Raji (cell line): ENCODE results near the gene GNAT2.

Experiments
- POLR2A ChIP-seq: IDR thresholded peaks from 2 replicates; pipeline ENCODE4 v1.6.1; 2011; ENCODE audit warnings: low read depth, low read length, control low read depth; ENCODE audit not compliant: insufficient read depth

GNAT2 gene

GRCh38 chr1:109619576-109620400 lies at the start of gene GNAT2, which contains the start of gene AMPD2:
TSS of gene GNAT2 (minus strand) at chr1:109619616. CDS start at chr1:109612870, 6,746 bp downstream.
TSS of gene AMPD2 (plus strand) at chr1:109619837. CDS start at chr1:109621176, 1,339 bp downstream.
- TF ChIP-seq POLR2A: peak; percentile 83

DNA sequence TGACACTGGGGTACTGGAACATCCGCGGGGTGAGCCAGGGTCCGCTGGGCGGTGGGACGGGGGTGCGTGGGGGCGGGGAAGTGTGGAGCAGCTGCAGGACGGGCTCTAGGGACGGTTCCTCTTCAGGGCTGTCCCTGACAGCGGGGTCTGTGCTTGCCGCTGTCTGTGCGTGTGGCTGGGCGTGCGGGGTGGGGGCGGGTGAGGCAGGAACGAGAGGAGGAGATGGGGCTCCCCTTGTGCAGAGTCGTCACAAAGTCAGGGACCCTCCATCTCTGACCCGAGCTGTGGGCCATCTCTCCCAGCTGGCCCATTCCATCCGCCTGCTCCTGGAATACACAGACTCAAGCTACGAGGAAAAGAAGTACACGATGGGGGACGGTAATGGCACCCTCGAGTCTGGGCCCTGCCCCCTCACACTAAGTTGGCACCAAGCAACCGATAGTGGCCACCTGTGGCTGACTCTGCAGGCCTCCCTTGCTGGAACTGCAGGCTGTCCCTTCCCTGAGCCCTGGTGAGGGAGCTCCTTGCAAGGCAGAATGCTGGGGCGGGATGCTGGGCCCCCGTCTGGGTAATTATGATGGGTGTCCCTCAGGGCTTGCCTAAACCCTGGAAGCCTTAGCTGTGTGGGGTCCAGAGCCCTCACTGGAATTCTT lies 48.8 kb upstream of the GNAT2 start:
- TF ChIP-seq POLR2A: no peak

GRCh38 chr1:109667452-109668122 lies 48.2 kb upstream of the GNAT2 start, which contains the start of gene GSTM2:
TSS of gene GSTM2 (plus strand) at chr1:109668057. CDS start at chr1:109668116, 59 bp downstream.
- TF ChIP-seq POLR2A: no peak

DNA sequence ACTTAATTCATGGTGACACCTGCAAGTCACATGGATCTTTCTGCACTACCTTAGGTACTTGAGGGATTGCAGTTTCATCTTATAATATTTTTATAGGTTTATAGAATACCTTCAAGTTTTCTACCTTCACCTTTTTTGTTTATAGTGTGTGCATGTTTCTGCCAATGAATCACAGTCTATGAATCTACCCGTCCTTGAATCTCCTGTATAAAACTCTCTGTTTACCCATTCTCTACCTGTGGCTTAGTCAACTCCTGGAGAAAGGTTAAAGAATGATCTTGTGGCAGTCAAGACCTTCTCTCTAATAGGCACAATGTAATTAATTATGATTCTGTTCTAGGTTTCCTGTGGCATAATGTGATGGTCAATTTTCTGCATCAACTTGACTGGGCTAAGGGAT lies 45.3 kb upstream of the GNAT2 start:
- no peak for TF ChIP-seq POLR2A

DNA sequence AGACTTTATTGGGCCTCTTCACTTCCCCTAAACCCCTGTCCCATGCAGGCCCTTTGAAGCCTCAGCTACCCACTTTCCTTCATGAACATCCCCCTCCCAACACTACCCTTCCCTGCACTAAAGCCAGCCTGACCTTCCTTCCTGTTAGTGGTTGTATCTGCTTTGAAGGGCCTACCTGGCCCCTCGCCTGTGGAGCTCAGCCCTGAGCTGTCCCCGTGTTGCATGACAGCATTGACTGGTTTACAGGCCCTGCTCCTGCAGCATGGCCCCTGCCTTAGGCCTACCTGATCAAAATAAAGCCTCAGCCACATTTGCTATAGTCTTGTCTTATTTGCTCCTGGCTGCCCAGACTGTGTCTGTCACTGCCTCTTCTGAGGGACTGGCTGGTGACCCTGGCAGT lies 42.0 kb upstream of the GNAT2 start:
- no peak for TF ChIP-seq POLR2A

- TF ChIP-seq POLR2A: no peak
These were observed 40.7 kb upstream of the GNAT2 start for GRCh38 chr1:109659997-109660690.

DNA sequence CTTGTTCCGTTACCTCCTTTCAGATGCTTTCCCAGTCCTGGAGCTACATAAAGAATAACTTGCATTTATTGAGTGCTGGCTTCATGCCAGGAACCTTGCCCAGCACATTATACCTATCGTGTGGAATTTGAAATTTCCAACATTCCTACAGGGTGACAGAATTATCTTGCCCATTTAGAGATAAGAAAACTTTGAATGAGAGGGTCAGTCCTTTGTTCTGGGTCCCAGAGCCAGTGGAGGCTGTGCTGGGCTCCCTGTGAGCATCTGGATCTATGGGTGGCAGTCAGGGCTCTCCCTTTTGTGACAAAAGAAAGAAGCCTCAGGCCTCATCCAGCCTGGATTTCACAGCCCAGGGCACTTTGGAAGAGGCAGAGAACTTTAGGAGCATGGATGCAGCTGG lies 39.7 kb upstream of the GNAT2 start:
- TF ChIP-seq POLR2A: no peak

DNA sequence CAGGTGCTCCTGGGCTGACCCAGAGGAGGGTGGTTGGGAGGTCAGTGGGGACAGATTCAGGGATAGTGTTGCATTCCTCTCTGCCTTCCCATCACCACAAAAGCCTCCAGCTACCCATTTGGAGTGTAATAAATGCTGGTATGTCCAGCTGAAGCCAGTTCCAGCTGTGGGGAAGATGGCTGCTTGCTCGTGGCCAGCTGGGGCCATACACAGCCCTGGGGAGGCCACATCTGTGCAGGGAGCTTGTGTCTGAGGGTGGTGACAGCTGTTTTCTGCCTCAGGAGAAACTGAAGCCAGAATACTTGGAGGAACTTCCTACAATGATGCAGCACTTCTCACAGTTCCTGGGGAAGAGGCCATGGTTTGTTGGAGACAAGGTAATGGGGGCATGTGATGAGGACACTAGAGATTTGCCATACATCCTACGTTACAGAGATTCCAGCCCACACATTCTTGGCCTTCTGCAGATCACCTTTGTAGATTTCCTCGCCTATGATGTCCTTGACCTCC lies 39.2 kb upstream of the GNAT2 start:
- no peak for TF ChIP-seq POLR2A

DNA sequence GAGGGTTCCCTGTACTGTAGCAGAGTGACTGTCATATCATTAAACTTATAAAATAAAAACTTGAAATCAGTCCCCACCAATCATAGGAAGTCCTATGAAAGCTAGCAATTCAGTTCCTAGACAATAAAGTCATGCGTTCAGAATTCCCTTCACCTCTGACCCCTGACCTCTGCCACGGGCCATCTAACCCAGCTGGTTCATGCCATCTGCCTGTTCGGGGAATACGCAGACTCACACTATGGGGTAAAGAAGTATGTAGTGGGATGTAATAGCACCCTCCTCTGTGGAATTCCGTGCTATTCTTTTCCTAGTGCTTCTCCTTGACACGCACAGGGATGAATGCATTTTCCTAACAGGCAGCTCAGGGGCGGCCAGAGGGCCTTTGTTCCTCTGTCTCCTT lies 38.6 kb upstream of the GNAT2 start:
- TF ChIP-seq POLR2A: no peak

- TF ChIP-seq POLR2A: no peak
These were observed 38.0 kb upstream of the GNAT2 start for GRCh38 chr1:109657395-109657794.

- peak; percentile 65 for TF ChIP-seq POLR2A
These were observed 36.5 kb upstream of the GNAT2 start, which contains the start of gene GSTM4 for GRCh38 chr1:109655615-109656519. TSS of gene GSTM4 (plus strand) at chr1:109656099. CDS start at chr1:109656390, 291 bp downstream.

GRCh38 chr1:109654519-109654918 lies 35.1 kb upstream of the GNAT2 start:
- TF ChIP-seq POLR2A: no peak

DNA sequence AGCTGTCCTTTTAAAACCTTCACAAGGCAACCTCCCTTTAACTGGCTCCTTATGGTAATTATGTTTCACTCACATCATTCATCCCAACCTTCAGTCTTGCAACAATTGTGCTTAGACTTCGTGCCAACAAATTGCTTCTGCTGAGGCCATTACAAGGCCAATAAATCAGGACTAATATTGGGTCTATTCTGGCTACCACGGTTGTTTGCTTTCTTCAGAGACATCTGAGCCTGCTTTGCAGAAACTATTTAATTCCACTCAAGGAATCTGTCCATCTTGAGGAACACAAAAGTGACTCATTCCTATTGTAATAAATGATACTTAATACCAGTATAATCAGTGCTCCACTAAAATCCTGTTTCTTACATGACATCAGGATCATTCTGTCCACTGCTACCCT lies 33.9 kb upstream of the GNAT2 start:
- no peak for TF ChIP-seq POLR2A

GRCh38 chr1:109652402-109652801 lies 33.0 kb upstream of the GNAT2 start:
- TF ChIP-seq POLR2A: no peak

DNA sequence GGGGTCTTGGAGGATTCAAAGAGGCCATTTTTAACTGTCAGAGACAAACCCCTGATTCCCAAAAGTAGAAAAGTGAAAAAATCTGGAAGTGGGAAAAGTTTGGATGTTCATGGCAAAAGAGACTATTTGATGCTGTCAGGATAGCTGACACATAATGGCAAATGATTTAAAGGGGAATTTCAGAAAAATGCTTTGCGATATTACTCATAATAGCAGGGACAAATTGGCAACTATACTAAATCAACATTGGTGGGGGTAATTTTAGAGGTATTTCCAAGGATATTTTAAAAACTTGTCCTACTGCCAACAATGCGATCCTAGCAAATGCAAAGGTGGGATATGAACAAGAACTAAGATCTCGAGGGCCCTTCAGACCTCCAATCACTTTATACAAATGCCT lies 31.2 kb upstream of the GNAT2 start:
- no peak for TF ChIP-seq POLR2A
